T-cell (primary cell): Measurements from ENCODE around the gene MVK. TPM values are rescaled to one million over a fixed set of nuclear protein-coding genes. Genes with fewer than 3 reads are reported as not detected.

Experiments used
- ATAC-seq, 4 experiments: fragments of 200-7000 bp in 3 of 4; fragments of 150-1000 bp in 1 of 4; cut with Tn5 transposase; replicated peaks in 1 of 4; 1 replicate in 3 of 4; 2 replicates in 1 of 4; pipeline ENCODE4 v1.10.0; 2021; ENCODE audit warnings: moderate library complexity in 3 of 4, mild to moderate bottlenecking in 2 of 4, moderate number of reproducible peaks in 1 of 4
- CTCF ChIA-PET, 2 donors: fragments of 300-600 bp; sonication (Branson Sonifier 250); formaldehyde crosslinking; loops; one replicate each; lab custom pipeline; 2022; ENCODE audit warnings: antibody characterized with exemption in 2 of 2; lab: Charles Lee
- POLR2A ChIA-PET, 2 donors: fragments of 300-600 bp; sonication (Branson Sonifier 250); formaldehyde crosslinking; loops; one replicate each; lab custom pipeline; 2022; ENCODE audit warnings: antibody characterized with exemption in 2 of 2; lab: Charles Lee
- DNase-seq, 35 experiments: peaks; one replicate each; pipeline versions ENCODE4 v3.0.0 to v3.0.0-alpha.2; 2013 to 2023
- H3K27ac ChIP-seq: one replicate; pipeline ENCODE4 v1.5.1; 2013; ENCODE audit warnings: low read length
- H3K27me3 ChIP-seq, 2 experiments: replicated peaks in 1 of 2; 1 replicate in 1 of 2; 2 replicates in 1 of 2; pipeline versions ENCODE4 v1.6.1 to v1.7.0; 2013; ENCODE audit warnings: low read length in 1 of 2, mixed read lengths in 1 of 2; ENCODE audit not compliant: control insufficient read depth in 2 of 2, insufficient read depth in 2 of 2; ENCODE audit errors: extremely low read depth in 1 of 2
- H3K36me3 ChIP-seq, 2 donors: 1 replicate in 1 of 2; 2 replicates in 1 of 2; pipeline versions ENCODE4 v1.6.1 to v1.7.0; 2013; ENCODE audit warnings: low read length in 1 of 2; ENCODE audit not compliant: control insufficient read depth in 2 of 2, insufficient read depth in 1 of 2; ENCODE audit errors: extremely low read depth in 1 of 2
- H3K4me1 ChIP-seq, 2 experiments: 1 replicate in 1 of 2; 2 replicates in 1 of 2; pipeline versions ENCODE4 v1.6.1 to v1.7.0; 2013; ENCODE audit warnings: low read length in 2 of 2, mixed read lengths in 1 of 2; ENCODE audit not compliant: insufficient read depth in 2 of 2, control insufficient read depth in 1 of 2; ENCODE audit errors: extremely low read depth in 1 of 2
- H3K4me3 ChIP-seq, 2 donors: 1 replicate in 1 of 2; 2 replicates in 1 of 2; pipeline versions ENCODE4 v1.5.1 to v1.7.0; 2013; ENCODE audit warnings: mild to moderate bottlenecking in 2 of 2, low read length in 1 of 2, moderate library complexity in 1 of 2; ENCODE audit not compliant: control insufficient read depth in 1 of 2; ENCODE audit errors: extremely low read depth in 1 of 2
- H3K9me3 ChIP-seq: 2 replicates; pipeline ENCODE4 v1.7.0; 2013
- H3K27ac Mint-ChIP-seq, 2 donors: one replicate each; pipeline ENCODE4 v1.8.0; 2020 to 2021; ENCODE audit warnings: mild to moderate bottlenecking in 2 of 2, mixed read lengths in 2 of 2
- H3K27me3 Mint-ChIP-seq, 2 donors: one replicate each; pipeline ENCODE4 v1.8.0; 2021 to 2022; ENCODE audit warnings: mixed read lengths in 2 of 2
- H3K36me3 Mint-ChIP-seq: one replicate; pipeline ENCODE4 v1.8.0; 2021; ENCODE audit warnings: mixed read lengths
- H3K4me1 Mint-ChIP-seq, 3 donors: one replicate each; pipeline ENCODE4 v1.8.0; 2020 to 2022; ENCODE audit warnings: mixed read lengths in 3 of 3, mild to moderate bottlenecking in 1 of 3
- H3K4me3 Mint-ChIP-seq, 3 donors: one replicate each; pipeline ENCODE4 v1.8.0; 2020 to 2022; ENCODE audit warnings: mild to moderate bottlenecking in 3 of 3, mixed read lengths in 3 of 3, moderate library complexity in 3 of 3
- H3K9me3 Mint-ChIP-seq, 3 donors: one replicate each; pipeline ENCODE4 v1.8.0; 2020 to 2022; ENCODE audit warnings: mixed read lengths in 3 of 3
- WGBS: methylation state at CpG from one replicate; pipeline ENCODE4 v1.1.5; 2013; ENCODE audit warnings: missing lambda C conversion rate; ENCODE audit not compliant: insufficient coverage; 5-methylcytosine and 5-hydroxymethylcytosine counted together
- total RNA-seq, 35 experiments: library from RNA in 6 of 35; stranded (reverse) in 6 of 35; fragments of 120-200 nt in 1 of 35; gene quantifications; one replicate each; pipeline versions ENCODE4 v1.2.1 to v1.2.4 and lab custom pipeline; 2013 to 2026

The MVK gene
- total RNA-seq, 5 donors from 2014 or later (not counting 1 experiment from before 2014, with no cell fraction given), result 10.9 to 14.9 (median 12.8) TPM

DNA sequence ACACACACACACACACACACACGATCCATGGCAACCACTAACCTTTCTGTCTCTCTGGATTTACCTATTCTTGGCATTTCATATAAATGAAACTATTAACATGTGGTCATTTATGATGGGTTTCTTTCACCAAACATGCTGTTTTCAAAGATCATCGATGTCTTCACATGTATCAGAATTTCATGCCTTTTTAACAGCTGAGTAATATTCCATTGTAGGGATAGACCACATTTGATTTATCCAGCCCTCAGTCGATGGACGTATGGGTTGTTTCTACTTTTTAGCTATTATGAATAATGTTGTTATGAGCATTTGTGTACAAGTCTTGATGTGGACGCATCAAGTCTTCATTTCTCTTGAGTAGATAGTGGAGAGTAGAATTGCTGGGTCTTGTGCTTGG is 56.5 kb downstream of the MVK start:
- H3K4me3 Mint-ChIP-seq, result no peak overlapping the region
- CTCF ChIA-PET, result interaction anchor here in 1 of 2 donors (0.7 kb wide), 1 partner anchor 1095 kb away, joined by 12 read pairs; no protein-coding TSS in a partner anchor

DNA sequence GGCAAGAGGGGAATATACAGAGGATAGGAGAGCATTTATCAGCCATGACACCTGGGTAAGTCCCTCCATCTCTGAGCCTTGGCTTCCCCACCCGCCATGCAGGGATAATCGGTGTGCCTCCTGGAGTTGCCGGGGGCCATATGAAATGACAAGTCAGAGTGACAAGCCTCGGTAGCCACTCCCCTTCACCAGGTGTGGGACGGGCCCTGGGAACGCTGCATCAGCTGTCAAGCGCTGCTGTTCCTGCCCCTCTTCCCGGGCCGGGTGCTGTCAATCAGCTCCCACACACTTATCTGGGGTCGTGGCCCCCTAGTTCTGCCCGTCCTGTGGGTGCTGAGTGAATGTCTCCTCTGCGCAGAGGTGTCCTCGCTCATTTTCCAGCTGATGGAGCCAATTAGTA is 57.2 kb downstream of the MVK start:
- H3K27me3 Mint-ChIP-seq, result peaks cover 26 to 43% of the 10 kb centered on the region in 2 donors
- H3K4me3 ChIP-seq, result no peak overlapping the region
- peaks cover 0 to 9% (median 0%) of the 10 kb centered on the region in 3 donors for H3K4me1 Mint-ChIP-seq
- peaks cover 0 to 59% of the 10 kb centered on the region in 2 experiments for H3K27me3 ChIP-seq
- peaks cover 0 to 4% (median 0%) of the 10 kb centered on the region in 3 donors for H3K9me3 Mint-ChIP-seq
- no peak overlapping the region for H3K27ac Mint-ChIP-seq
- 64% methylated on average over 9 of the region's 13 CpGs for WGBS
- H3K9me3 ChIP-seq, result no peaks in the 10 kb centered on the region
- no peaks in the 10 kb centered on the region for H3K4me1 ChIP-seq
- no peaks in the 10 kb centered on the region for H3K36me3 ChIP-seq
- DNase-seq (no peak), ATAC-seq (no peak)
- H3K4me3 Mint-ChIP-seq, result no peak overlapping the region
- H3K27ac ChIP-seq, result no peak overlapping the region
- H3K36me3 Mint-ChIP-seq, result no peaks in the 10 kb centered on the region
- ChIA-PET CTCF (no interaction called here), POLR2A (interaction anchor here in 1 of 2 donors (0.6 kb wide), 1 partner anchor 19 kb away, joined by 6 read pairs; no protein-coding TSS in a partner anchor)

More for the DNA sequence above, 56.5 kb downstream of the MVK start:
- ATAC-seq (no peak), DNase-seq (no peak)
- WGBS, result 100% methylated on average over 2 of the region's 5 CpGs
- H3K4me3 ChIP-seq, result no peak overlapping the region
- no peak overlapping the region for H3K27ac ChIP-seq
- H3K36me3 ChIP-seq, result no peaks in the 10 kb centered on the region
- H3K27me3 Mint-ChIP-seq, result peaks cover 29 to 48% of the 10 kb centered on the region in 2 donors
- H3K9me3 ChIP-seq, result no peaks in the 10 kb centered on the region
- H3K36me3 Mint-ChIP-seq, result no peaks in the 10 kb centered on the region
- peaks cover 0 to 9% (median 0%) of the 10 kb centered on the region in 3 donors for H3K4me1 Mint-ChIP-seq
- POLR2A ChIA-PET, result interaction anchor here in 1 of 2 donors (0.6 kb wide), 1 partner anchor 20 kb away, joined by 6 read pairs; no protein-coding TSS in a partner anchor
- H3K9me3 Mint-ChIP-seq, result peaks cover 0 to 4% (median 0%) of the 10 kb centered on the region in 3 donors
- no peaks in the 10 kb centered on the region for H3K4me1 ChIP-seq
- no peak overlapping the region for H3K27ac Mint-ChIP-seq
- peaks cover 0 to 60% of the 10 kb centered on the region in 2 experiments for H3K27me3 ChIP-seq

DNA sequence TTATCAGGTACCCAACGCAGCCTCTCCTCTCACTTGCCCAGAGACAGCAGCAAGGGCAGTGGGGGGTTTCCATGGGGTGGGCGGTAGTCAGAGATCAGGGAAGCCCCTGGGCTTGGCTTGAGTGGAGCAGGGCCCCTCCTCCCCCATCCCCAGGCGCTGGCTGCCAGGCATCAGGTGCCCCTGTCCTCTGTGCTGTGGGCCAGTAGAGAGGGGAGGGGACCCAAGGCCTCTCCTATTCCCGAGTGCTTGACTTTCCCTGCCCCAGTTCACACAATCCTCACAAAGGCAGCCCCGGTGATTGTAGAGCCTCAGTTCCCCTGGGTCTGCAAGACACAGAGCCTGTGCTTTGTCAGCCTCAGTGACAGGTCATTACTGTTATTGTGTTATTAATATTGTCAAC is 57.7 kb downstream of the MVK start:
- Histone ChIP-seq H3K27ac (no peak overlapping the region), H3K27me3 (peaks cover 0 to 54% of the 10 kb centered on the region in 2 experiments), H3K36me3 (no peaks in the 10 kb centered on the region), H3K9me3 (no peaks in the 10 kb centered on the region), H3K4me1 (no peaks in the 10 kb centered on the region), H3K4me3 (no peak overlapping the region)
- Mint-ChIP-seq H3K27me3 (peaks cover 26 to 41% of the 10 kb centered on the region in 2 donors), H3K27ac (no peak overlapping the region), H3K4me1 (peaks cover 0 to 9% (median 0%) of the 10 kb centered on the region in 3 donors), H3K36me3 (no peaks in the 10 kb centered on the region), H3K9me3 (peaks cover 0 to 4% (median 0%) of the 10 kb centered on the region in 3 donors), H3K4me3 (no peak overlapping the region)
- ATAC-seq (no peak), DNase-seq (no peak)
- WGBS, result no CpG with 5 or more reads among the region's 5 CpGs
- ChIA-PET POLR2A (no interaction called here), CTCF (no interaction called here)

DNA sequence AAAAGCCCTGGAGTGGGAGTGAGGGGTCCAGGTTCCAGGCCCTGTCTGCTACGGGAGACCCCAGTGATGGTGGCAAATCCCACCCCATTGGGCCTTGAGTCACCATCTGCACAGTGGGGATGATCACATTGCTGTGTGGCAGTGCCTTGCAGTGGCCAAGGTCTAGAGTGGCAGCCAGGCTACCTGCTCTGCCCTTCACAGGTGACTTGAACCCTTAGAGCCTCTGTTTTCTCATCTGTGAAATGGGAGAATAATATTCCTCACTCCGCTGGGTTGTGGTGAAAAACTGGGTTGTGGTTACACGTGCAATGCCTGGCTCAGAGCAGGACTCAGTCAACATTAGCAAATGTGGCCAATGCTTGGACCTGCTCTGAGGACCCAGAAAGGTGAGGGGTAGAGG is 58.2 kb downstream of the MVK start:
- Histone ChIP-seq H3K27me3 (peaks cover 0 to 50% of the 10 kb centered on the region in 2 experiments), H3K9me3 (no peaks in the 10 kb centered on the region), H3K4me1 (no peaks in the 10 kb centered on the region), H3K36me3 (no peaks in the 10 kb centered on the region), H3K27ac (no peak overlapping the region), H3K4me3 (no peak overlapping the region)
- peaks cover 25 to 38% of the 10 kb centered on the region in 2 donors for H3K27me3 Mint-ChIP-seq
- ChIA-PET CTCF (no interaction called here), POLR2A (no interaction called here)
- 100% methylated on average over 1 of the region's 3 CpGs for WGBS
- no peaks in the 10 kb centered on the region for H3K36me3 Mint-ChIP-seq
- no peak for DNase-seq
- H3K27ac Mint-ChIP-seq, result no peak overlapping the region
- peaks cover 0 to 9% (median 0%) of the 10 kb centered on the region in 3 donors for H3K4me1 Mint-ChIP-seq
- no peak overlapping the region for H3K4me3 Mint-ChIP-seq
- no peak for ATAC-seq
- H3K9me3 Mint-ChIP-seq, result peaks cover 0 to 4% (median 0%) of the 10 kb centered on the region in 3 donors

DNA sequence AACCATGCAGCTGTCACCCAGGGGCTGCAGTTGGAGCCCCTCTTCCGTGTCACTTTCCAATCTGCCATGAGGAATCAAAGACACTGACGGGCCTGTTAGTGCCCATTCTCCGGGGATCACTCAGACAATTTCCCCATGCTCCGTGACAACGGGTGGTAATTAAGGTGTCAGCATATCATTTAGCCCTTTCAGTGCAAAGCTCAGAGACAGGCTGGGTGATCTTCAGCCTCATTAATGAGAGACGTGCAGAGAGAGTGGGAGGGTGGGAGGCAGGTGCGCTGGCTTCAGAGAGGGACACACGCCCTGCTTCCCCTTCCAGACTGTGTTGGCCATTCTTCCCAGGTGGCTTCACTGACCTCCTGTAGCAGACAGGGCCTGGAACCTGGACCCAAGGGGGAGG is 58.7 kb downstream of the MVK start:
- ATAC-seq (no peak), DNase-seq (no peak)
- peaks cover 0 to 46% of the 10 kb centered on the region in 2 experiments for H3K27me3 ChIP-seq
- Mint-ChIP-seq H3K27ac (no peak overlapping the region), H3K36me3 (no peaks in the 10 kb centered on the region), H3K4me1 (peaks cover 0 to 9% (median 0%) of the 10 kb centered on the region in 3 donors), H3K9me3 (peaks cover 0 to 4% (median 0%) of the 10 kb centered on the region in 3 donors), H3K27me3 (peaks cover 21 to 35% of the 10 kb centered on the region in 2 donors), H3K4me3 (no peak overlapping the region)
- H3K9me3 ChIP-seq, result no peaks in the 10 kb centered on the region
- ChIA-PET CTCF (no interaction called here), POLR2A (no interaction called here)
- WGBS, result 85% methylated on average over 5 of the region's 8 CpGs
- no peak overlapping the region for H3K4me3 ChIP-seq
- no peaks in the 10 kb centered on the region for H3K36me3 ChIP-seq
- no peaks in the 10 kb centered on the region for H3K4me1 ChIP-seq
- H3K27ac ChIP-seq, result no peak overlapping the region

DNA sequence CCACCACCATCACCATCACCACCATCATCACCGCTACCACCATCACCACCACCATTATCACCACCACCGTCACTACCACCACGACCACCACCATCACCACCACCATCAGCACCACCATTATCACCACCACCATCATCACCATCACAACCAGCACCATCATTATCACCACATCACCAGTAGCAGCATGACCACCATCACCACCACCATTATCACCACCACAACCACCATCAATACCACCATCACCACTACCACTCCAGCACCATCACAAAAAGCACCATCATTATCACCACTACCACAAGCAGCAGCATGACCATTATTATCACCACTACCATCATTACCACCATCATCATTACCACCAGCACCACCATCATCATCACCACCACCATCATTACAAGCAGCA is 62.1 kb downstream of the MVK start:
- no peaks in the 10 kb centered on the region for H3K4me1 Mint-ChIP-seq
- peaks cover 0 to 35% of the 10 kb centered on the region in 2 experiments for H3K27me3 ChIP-seq
- peaks cover 7 to 14% of the 10 kb centered on the region in 2 donors for H3K27me3 Mint-ChIP-seq
- CTCF ChIA-PET, result no interaction called here
- H3K27ac ChIP-seq, result no peak overlapping the region
- H3K4me3 Mint-ChIP-seq, result no peak overlapping the region
- no peaks in the 10 kb centered on the region for H3K9me3 ChIP-seq
- ATAC-seq (no peak), DNase-seq (no peak)
- POLR2A ChIA-PET, result no interaction called here
- WGBS, result 88% methylated on average over 3 of the region's 3 CpGs
- no peak overlapping the region for H3K4me3 ChIP-seq
- no peaks in the 10 kb centered on the region for H3K36me3 ChIP-seq
- H3K4me1 ChIP-seq, result no peaks in the 10 kb centered on the region
- no peak overlapping the region for H3K27ac Mint-ChIP-seq
- no peaks in the 10 kb centered on the region for H3K36me3 Mint-ChIP-seq
- peaks cover 0 to 4% (median 0%) of the 10 kb centered on the region in 3 donors for H3K9me3 Mint-ChIP-seq
